ENCODE measurements around the gene GRM1. TPM values are rescaled to one million over a fixed set of nuclear protein-coding genes. Genes with fewer than 3 reads are reported as not detected.

Gene GRM1
- total RNA-seq, 1 donor from 2014 or later: not detected

DNA sequence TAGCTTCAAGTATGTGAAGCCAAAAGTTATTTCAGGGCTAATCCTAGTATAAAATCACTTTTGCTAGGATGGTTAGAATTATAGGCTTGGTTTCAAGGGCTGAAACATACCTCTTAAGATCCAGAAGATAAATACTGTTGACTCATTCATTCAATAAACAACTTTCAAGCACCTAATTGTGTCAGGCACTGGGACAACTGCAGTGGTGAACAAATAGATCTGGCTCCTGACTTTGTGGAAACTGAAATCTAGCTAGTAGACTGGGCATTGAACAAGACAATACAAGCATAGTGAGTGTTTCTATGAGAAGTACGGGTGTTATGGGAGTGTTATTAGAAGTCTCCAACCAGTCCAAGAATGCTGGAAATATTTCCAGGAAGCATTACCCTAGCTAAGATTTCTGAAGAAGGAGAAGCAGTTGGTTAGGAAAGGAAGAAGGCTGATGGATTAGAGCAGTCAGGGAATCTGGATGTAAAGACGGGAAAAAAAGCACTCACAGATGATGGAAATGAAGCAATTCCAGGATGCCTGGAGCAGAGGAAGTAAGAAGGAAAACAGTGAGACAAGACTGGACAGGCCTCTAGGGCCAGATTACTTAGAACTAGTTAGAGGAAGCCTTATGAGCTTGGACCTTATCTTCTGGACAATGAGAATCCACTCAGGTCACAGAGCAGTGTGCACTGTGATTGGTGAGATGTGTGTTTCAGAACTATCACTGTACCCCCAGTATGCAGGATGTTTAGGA is 382.2 kb downstream of the GRM1 start:
- no peaks in the 10 kb centered on the region for H3K27me3 Mint-ChIP-seq (ENCODE audit: insufficient read depth)
- H3K36me3 Mint-ChIP-seq (ENCODE audit: low read depth): no peaks in the 10 kb centered on the region
- intact Hi-C loops (cut with micrococcal nuclease): no loop called here
- no peak for DNase-seq (ENCODE audit: low spot score)
- H3K4me1 Mint-ChIP-seq (ENCODE audit: low read depth): no peaks in the 10 kb centered on the region
- H3K27ac Mint-ChIP-seq: no peak overlapping the region
- no peaks in the 10 kb centered on the region for H3K9me3 Mint-ChIP-seq
- H3K4me3 Mint-ChIP-seq: no peak overlapping the region

DNA sequence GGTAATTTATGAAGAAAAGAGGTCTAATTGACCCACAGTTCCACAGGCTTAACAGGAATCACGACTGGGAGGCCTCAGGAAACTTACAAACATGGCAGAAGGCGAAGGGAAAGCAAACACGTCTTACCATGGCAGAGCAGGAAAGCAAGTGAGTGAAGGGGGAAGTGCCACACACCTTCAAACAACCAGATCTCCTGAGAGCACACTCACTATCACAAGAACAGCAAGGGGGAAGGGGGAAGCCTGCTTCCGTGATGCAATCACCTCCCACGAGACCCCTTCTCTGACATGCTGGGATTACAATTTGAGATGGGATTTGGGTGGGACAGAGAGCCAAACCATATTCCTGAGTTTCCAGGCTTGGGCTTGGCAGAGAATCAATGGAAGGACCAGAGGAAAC is 390.7 kb downstream of the GRM1 start:
- no peak for DNase-seq (ENCODE audit: low spot score)
- intact Hi-C loops (cut with micrococcal nuclease): no loop called here
- Mint-ChIP-seq H3K36me3 (ENCODE audit: low read depth) (no peaks in the 10 kb centered on the region), H3K27me3 (ENCODE audit: insufficient read depth) (peaks cover 2% of the 10 kb centered on the region), H3K4me3 (no peak overlapping the region), H3K27ac (no peak overlapping the region), H3K9me3 (no peaks in the 10 kb centered on the region), H3K4me1 (ENCODE audit: low read depth) (no peaks in the 10 kb centered on the region)

DNA sequence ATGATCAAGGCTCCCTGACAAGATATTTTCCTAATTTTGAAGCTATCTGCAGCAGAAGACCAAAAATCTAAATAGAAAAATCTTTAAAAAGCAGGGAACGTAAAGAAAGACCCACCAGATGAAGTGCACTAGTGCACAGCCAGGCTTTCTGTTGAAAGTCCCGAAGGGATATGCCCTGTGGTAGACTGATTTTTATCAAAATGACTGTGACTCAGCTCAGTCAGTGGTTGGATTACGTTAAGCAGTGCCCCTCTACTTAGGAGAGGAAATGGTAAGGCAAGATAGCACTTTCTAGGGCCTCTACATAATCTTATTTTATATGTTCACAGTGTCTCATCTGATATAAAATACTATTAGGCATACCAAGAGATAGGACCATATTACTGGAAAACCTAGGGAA is 391.4 kb downstream of the GRM1 start:
- peaks cover 2% of the 10 kb centered on the region for H3K27me3 Mint-ChIP-seq (ENCODE audit: insufficient read depth)
- H3K36me3 Mint-ChIP-seq (ENCODE audit: low read depth): no peaks in the 10 kb centered on the region
- H3K4me3 Mint-ChIP-seq: no peak overlapping the region
- DNase-seq (ENCODE audit: low spot score): no peak
- no peak overlapping the region for H3K27ac Mint-ChIP-seq
- intact Hi-C loops (cut with micrococcal nuclease): no loop called here
- H3K4me1 Mint-ChIP-seq (ENCODE audit: low read depth): no peaks in the 10 kb centered on the region
- no peaks in the 10 kb centered on the region for H3K9me3 Mint-ChIP-seq

DNA sequence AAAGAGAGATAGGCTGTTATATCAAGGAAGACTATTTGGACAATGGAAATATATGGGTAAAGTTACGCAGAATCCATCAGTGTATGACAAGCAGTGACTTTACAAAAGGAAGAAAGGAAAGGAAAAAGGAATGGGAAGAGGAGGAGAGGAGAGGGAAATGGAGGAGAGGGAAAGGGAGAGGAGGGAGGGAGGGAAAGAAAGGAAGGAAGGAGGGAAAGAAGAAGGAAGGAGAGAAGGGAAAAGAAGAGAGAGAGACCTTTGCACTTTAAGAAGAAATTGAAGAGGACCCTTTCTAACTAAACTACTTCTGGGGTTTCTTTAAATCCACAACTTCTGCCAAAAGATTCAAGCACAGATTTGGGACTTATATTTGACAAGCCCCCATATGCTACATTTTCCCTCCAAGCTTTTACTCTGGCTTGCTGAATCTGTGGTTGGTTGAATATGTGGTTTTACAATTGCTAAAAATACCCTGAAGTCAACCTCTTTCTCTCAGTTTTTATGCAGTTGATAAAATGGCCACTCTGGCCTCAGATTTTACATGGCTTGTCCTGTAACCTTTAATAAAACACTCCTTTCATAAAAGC is 394.0 kb downstream of the GRM1 start:
- Mint-ChIP-seq H3K27me3 (ENCODE audit: insufficient read depth) (peaks cover 2% of the 10 kb centered on the region), H3K4me3 (no peak overlapping the region)

DNA sequence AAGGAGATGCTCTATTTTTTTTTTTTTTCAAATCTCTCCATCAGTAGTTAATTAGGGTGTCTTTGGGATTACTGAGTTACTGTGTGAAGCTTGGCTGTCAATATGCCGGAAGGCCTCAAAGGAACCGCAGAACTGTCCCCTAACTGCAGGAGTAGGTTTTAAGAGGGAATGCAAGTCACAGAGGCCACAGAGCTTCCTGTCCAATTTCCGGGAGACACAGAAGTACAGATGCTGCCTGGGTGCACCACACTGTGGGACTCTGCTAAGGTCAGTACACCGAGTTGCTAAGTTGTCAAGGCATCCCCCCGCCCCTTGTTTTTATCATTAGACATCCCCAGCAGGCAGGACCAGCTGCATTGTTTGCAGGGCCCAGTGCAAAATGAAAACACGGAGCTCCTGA is 394.6 kb downstream of the GRM1 start:
- Mint-ChIP-seq H3K4me1 (ENCODE audit: low read depth) (no peaks in the 10 kb centered on the region), H3K27ac (no peak overlapping the region), H3K36me3 (ENCODE audit: low read depth) (no peaks in the 10 kb centered on the region), H3K9me3 (no peaks in the 10 kb centered on the region), H3K4me3 (no peak overlapping the region), H3K27me3 (ENCODE audit: insufficient read depth) (peaks cover 2% of the 10 kb centered on the region)
- DNase-seq (ENCODE audit: low spot score): no peak
- intact Hi-C loops (cut with micrococcal nuclease): no loop called here

More for the DNA sequence above, 394.0 kb downstream of the GRM1 start:
- no peak overlapping the region for H3K27ac Mint-ChIP-seq
- no peak for DNase-seq (ENCODE audit: low spot score)
- intact Hi-C loops (cut with micrococcal nuclease): no loop called here
- no peaks in the 10 kb centered on the region for H3K9me3 Mint-ChIP-seq
- H3K4me1 Mint-ChIP-seq (ENCODE audit: low read depth): no peaks in the 10 kb centered on the region
- no peaks in the 10 kb centered on the region for H3K36me3 Mint-ChIP-seq (ENCODE audit: low read depth)

DNA sequence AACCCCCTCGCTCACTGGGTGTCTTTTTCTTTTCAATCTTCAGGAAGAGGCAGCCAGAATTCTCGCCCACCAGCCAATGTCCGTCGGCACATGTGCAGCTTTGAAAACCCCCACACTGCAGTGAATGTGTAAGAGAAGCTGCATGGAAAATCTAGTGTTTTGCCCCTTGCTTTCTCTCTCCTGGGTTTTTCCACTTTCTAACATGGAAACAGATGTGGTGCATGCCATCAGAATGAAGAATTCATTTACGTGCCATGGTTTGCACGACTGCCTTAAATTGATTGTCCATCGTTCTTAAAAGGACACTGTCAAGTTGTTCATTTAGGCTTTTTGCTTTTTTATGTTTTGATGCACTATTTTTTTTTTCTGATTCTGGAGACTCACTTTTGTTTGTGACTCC is 397.7 kb downstream of the GRM1 start:
- H3K4me3 Mint-ChIP-seq: no peak overlapping the region
- intact Hi-C loops (cut with micrococcal nuclease): no loop called here
- H3K27ac Mint-ChIP-seq: no peak overlapping the region
- no peak for DNase-seq (ENCODE audit: low spot score)
- no peaks in the 10 kb centered on the region for H3K36me3 Mint-ChIP-seq (ENCODE audit: low read depth)
- H3K9me3 Mint-ChIP-seq: no peaks in the 10 kb centered on the region
- H3K4me1 Mint-ChIP-seq (ENCODE audit: low read depth): no peaks in the 10 kb centered on the region
- H3K27me3 Mint-ChIP-seq (ENCODE audit: insufficient read depth): peaks cover 5% of the 10 kb centered on the region

DNA sequence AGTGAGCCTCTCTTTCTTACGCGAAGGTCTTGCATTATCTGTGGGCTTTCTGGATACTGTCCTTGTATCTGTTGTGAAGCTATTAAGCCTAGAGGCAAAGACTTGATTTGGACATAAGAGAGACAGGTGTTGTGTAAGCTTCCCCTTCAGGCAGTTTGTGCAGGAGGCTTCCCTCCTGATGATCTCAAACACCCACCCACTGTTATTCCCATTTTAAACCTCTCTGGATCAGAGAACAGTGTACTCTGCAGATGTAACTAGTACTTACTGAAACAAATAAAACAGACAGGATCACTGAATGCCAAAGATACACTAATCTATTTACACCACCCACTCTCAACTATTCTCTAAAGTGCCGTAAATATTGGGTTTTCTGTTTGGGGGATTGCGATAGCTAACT is 401.0 kb downstream of the GRM1 start:
- Mint-ChIP-seq H3K27ac (no peak overlapping the region), H3K36me3 (ENCODE audit: low read depth) (no peaks in the 10 kb centered on the region), H3K4me1 (ENCODE audit: low read depth) (no peaks in the 10 kb centered on the region), H3K4me3 (no peak overlapping the region), H3K27me3 (ENCODE audit: insufficient read depth) (peaks cover 10% of the 10 kb centered on the region), H3K9me3 (no peaks in the 10 kb centered on the region)
- no peak for DNase-seq (ENCODE audit: low spot score)
- intact Hi-C loops (cut with micrococcal nuclease): no loop called here

DNA sequence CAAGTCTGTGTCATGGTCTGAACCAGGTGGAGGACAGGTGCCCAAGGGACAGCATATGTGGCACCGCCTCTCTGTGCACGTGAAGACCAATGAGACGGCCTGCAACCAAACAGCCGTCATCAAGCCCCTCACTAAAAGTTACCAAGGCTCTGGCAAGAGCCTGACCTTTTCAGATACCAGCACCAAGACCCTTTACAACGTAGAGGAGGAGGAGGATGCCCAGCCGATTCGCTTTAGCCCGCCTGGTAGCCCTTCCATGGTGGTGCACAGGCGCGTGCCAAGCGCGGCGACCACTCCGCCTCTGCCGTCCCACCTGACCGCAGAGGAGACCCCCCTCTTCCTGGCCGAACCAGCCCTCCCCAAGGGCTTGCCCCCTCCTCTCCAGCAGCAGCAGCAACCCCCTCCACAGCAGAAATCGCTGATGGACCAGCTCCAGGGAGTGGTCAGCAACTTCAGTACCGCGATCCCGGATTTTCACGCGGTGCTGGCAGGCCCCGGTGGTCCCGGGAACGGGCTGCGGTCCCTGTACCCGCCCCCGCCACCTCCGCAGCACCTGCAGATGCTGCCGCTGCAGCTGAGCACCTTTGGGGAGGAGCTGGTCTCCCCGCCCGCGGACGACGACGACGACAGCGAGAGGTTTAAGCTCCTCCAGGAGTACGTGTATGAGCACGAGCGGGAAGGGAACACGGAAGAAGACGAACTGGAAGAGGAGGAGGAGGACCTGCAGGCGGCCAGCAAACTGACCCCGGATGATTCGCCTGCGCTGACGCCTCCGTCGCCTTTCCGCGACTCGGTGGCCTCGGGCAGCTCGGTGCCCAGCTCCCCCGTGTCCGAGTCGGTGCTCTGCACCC is 405.2 kb downstream of the GRM1 start:
- peaks cover 10% of the 10 kb centered on the region for H3K27me3 Mint-ChIP-seq (ENCODE audit: insufficient read depth)
- no peak overlapping the region for H3K27ac Mint-ChIP-seq
- no peak overlapping the region for H3K4me3 Mint-ChIP-seq
- intact Hi-C loops (cut with micrococcal nuclease): no loop called here
- no peaks in the 10 kb centered on the region for H3K36me3 Mint-ChIP-seq (ENCODE audit: low read depth)
- H3K9me3 Mint-ChIP-seq: no peaks in the 10 kb centered on the region
- no peaks in the 10 kb centered on the region for H3K4me1 Mint-ChIP-seq (ENCODE audit: low read depth)
- no peak for DNase-seq (ENCODE audit: low spot score)

- H3K9me3 Mint-ChIP-seq: no peaks in the 10 kb centered on the region
- intact Hi-C loops (cut with micrococcal nuclease): no loop called here
- H3K27ac Mint-ChIP-seq: no peak overlapping the region
- DNase-seq (ENCODE audit: low spot score): no peak
- no peaks in the 10 kb centered on the region for H3K36me3 Mint-ChIP-seq (ENCODE audit: low read depth)
- no peak overlapping the region for H3K4me3 Mint-ChIP-seq
- H3K4me1 Mint-ChIP-seq (ENCODE audit: low read depth): no peaks in the 10 kb centered on the region
- H3K27me3 Mint-ChIP-seq (ENCODE audit: insufficient read depth): peaks cover 7% of the 10 kb centered on the region
Measured at GRCh38 chr6:146434732-146435390, 406.0 kb downstream of the GRM1 start.

- Mint-ChIP-seq H3K9me3 (no peaks in the 10 kb centered on the region), H3K36me3 (ENCODE audit: low read depth) (no peaks in the 10 kb centered on the region)
Measured at GRCh38 chr6:146441907-146442306, 413.0 kb downstream of the GRM1 start.

GRCh38 chr6:146444189-146444588 is 415.3 kb downstream of the GRM1 start:
- Mint-ChIP-seq H3K27ac (no peak overlapping the region), H3K36me3 (ENCODE audit: low read depth) (no peaks in the 10 kb centered on the region), H3K4me1 (ENCODE audit: low read depth) (no peaks in the 10 kb centered on the region), H3K27me3 (ENCODE audit: insufficient read depth) (no peaks in the 10 kb centered on the region), H3K9me3 (no peaks in the 10 kb centered on the region), H3K4me3 (no peak overlapping the region)
- intact Hi-C loops (cut with micrococcal nuclease): no loop called here
- DNase-seq (ENCODE audit: low spot score): no peak

More at GRCh38 chr6:146441907-146442306, 413.0 kb downstream of the GRM1 start:
- Mint-ChIP-seq H3K4me3 (no peak overlapping the region), H3K4me1 (ENCODE audit: low read depth) (no peaks in the 10 kb centered on the region), H3K27me3 (ENCODE audit: insufficient read depth) (no peaks in the 10 kb centered on the region), H3K27ac (no peak overlapping the region)
- DNase-seq (ENCODE audit: low spot score): no peak
- intact Hi-C loops (cut with micrococcal nuclease): no loop called here

DNA sequence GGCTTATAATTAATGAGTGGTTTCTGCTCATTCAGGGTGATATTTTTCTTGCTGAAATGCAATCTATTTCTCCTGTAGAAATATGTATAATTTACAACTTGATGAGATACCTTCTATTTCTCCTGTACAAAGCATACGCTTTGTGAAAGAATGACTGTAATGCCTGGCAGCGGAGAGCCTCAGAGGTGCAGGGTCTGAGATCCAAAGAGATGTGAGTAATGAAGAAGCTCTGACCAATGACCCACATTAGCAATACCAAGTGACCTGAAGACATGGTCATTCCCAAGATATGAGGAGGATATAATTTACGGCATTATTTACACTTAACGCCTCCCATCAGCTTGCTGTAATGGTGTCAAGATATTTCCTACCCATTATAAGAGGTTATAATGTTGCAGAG is 416.4 kb downstream of the GRM1 start:
- H3K36me3 Mint-ChIP-seq (ENCODE audit: low read depth): no peaks in the 10 kb centered on the region
- H3K4me3 Mint-ChIP-seq: no peak overlapping the region
- H3K4me1 Mint-ChIP-seq (ENCODE audit: low read depth): no peaks in the 10 kb centered on the region
- H3K9me3 Mint-ChIP-seq: no peaks in the 10 kb centered on the region
- H3K27me3 Mint-ChIP-seq (ENCODE audit: insufficient read depth): no peaks in the 10 kb centered on the region
- intact Hi-C loops (cut with micrococcal nuclease): no loop called here
- no peak for DNase-seq (ENCODE audit: low spot score)
- no peak overlapping the region for H3K27ac Mint-ChIP-seq

GRCh38 chr6:146456886-146457285 is 428.0 kb downstream of the GRM1 start:
- no peak overlapping the region for H3K27ac Mint-ChIP-seq
- H3K36me3 Mint-ChIP-seq (ENCODE audit: low read depth): no peaks in the 10 kb centered on the region
- no peak for DNase-seq (ENCODE audit: low spot score)
- H3K4me3 Mint-ChIP-seq: no peak overlapping the region
- no peaks in the 10 kb centered on the region for H3K27me3 Mint-ChIP-seq (ENCODE audit: insufficient read depth)
- intact Hi-C loops (cut with micrococcal nuclease): no loop called here
- H3K9me3 Mint-ChIP-seq: peaks cover 13% of the 10 kb centered on the region
- H3K4me1 Mint-ChIP-seq (ENCODE audit: low read depth): no peaks in the 10 kb centered on the region

Data from activated T-helper 1 cell treated with anti-CD3 and anti-CD28 coated beads, Interleukin-12 subunit alpha, Interleukin-12 subunit beta, Interleukin-2, Interleukin-4 antibody, amounts not matched to agents 30 ng/mL and 10 ng/mL and 1 ng/mL, durations not matched to agents 14 hours and 24 hours and 36 hours (primary cell).